AG09309 (cell line): Measurements from ENCODE around the gene LRP1B.

Experiments
- DNase-seq: peaks from one replicate; pipeline ENCODE4 v3.0.0-alpha.2; 2010; ENCODE audit warnings: low read depth
- H3K4me3 ChIP-seq: 2 replicates; pipeline ENCODE4 v1.5.1; 2011; ENCODE audit warnings: mild to moderate bottlenecking, low read depth, low read length, moderate library complexity; ENCODE audit not compliant: control insufficient read depth
- CTCF ChIP-seq: IDR thresholded peaks from 2 replicates; pipeline ENCODE4 v1.5.1; 2011; ENCODE audit warnings: mild to moderate bottlenecking, low read depth, low read length, inconsistent platforms; ENCODE audit not compliant: insufficient read depth, control insufficient read depth; ENCODE audit errors: missing control alignments

The LRP1B gene

GRCh38 chr2:141767691-141768090 lies 363.1 kb downstream of the LRP1B start:
- H3K4me3 ChIP-seq = no peak overlapping the region
- no peak for TF ChIP-seq CTCF
- no peak for DNase-seq

GRCh38 chr2:141767051-141767450 lies 363.8 kb downstream of the LRP1B start:
- no peak overlapping the region for H3K4me3 ChIP-seq
- no peak for DNase-seq
- TF ChIP-seq CTCF = no peak

- no peak for TF ChIP-seq CTCF
- H3K4me3 ChIP-seq = no peak overlapping the region
- DNase-seq = no peak
These were observed 364.6 kb downstream of the LRP1B start for GRCh38 chr2:141766225-141766624.

- TF ChIP-seq CTCF = no peak
- H3K4me3 ChIP-seq = no peak overlapping the region
- no peak for DNase-seq
These were observed 382.2 kb downstream of the LRP1B start for GRCh38 chr2:141748616-141749015.

- DNase-seq = no peak
- no peak overlapping the region for H3K4me3 ChIP-seq
- TF ChIP-seq CTCF = no peak
These were observed 389.2 kb downstream of the LRP1B start for GRCh38 chr2:141741652-141742051.

GRCh38 chr2:141737492-141738255 lies 393.1 kb downstream of the LRP1B start:
- TF ChIP-seq CTCF = no peak
- no peak for DNase-seq
- H3K4me3 ChIP-seq = no peak overlapping the region
